ENCODE results near the gene ADAMTS20.

- no peak for TF ChIP-seq CTCF (conservative IDR thresholded peaks at IDR 0.05; ENCODE audit: low read depth, low read length)
- no peak for TF ChIP-seq EZH2 (IDR thresholded peaks at IDR 0.05; ENCODE audit: low read length, unreplicated experiment)
- TF ChIP-seq EZH2phosphoT487 (IDR thresholded peaks at IDR 0.05; ENCODE audit: borderline replicate concordance, low read length): no peak
Observed at GRCh38 chr12:43325786-43326185, 226.2 kb downstream of the ADAMTS20 start.

Measured in PC-3 (cell line).